ENCODE results near the gene MXD3. TPM values are rescaled to one million over a fixed set of nuclear protein-coding genes. Genes with fewer than 3 reads are reported as not detected.

Gene MXD3
- total and polyA plus RNA-seq, 2 donors (not counting 3 experiments of a cell fraction or from before 2014, with no cell fraction given), result 38.4 to 44.2 TPM

DNA sequence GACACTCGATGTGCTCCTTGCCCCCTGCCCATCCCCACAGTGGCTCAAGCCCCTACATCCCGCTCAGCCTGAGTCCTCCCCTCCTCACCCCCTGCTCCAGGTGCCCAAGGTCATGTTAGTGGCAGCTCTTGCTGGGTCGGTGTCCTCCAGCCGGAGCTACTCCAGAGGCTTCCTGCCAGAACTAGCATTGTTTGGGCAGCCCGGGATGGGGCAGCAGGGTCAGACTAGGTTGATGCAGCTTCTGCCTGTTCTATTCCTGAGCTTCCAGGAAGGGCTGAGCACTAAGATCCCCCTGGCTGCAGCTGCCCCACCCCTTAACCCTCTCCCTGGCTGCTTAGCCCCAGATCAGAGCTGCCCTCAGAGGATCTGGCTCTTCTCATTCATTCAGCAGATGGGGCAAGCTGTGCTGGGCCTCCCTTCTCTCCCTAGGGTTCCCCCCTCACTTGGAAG lies 46.7 kb upstream of the MXD3 start:
- no peaks in the 10 kb centered on the region for H3K27me3 ChIP-seq (ENCODE audit: control insufficient read depth in 2 of 2, insufficient read depth in 2 of 2, low read length in 2 of 2)
- H2AFZ ChIP-seq (ENCODE audit: low read depth, low read length), result no peak overlapping the region
- H3K27ac ChIP-seq (ENCODE audit: insufficient read depth, low read depth, low read length), result no peak overlapping the region
- FAIRE-seq (peak; percentile 33), DNase-seq (ENCODE audit: low read depth, low spot score) (no peak)
- H3K4me1 ChIP-seq (ENCODE audit: control insufficient read depth, extremely low read depth, insufficient read depth, low read length), result peaks cover 18% of the 10 kb centered on the region
- intact Hi-C loops (cut with micrococcal nuclease), result no loop called here
- no peak overlapping the region for H3K4me2 ChIP-seq (ENCODE audit: insufficient read depth, low read length)
- no peak overlapping the region for H3K4me3 ChIP-seq (replicated peaks in 1 of 3; ENCODE audit: insufficient read depth in 1 of 3, low read depth in 1 of 3, low read length in 3 of 3)
- H3K9me3 ChIP-seq (replicated peaks; ENCODE audit: control insufficient read depth, insufficient read depth, low read length), result no peaks in the 10 kb centered on the region
- H3K36me3 ChIP-seq (ENCODE audit: control insufficient read depth in 2 of 2, extremely low read depth in 1 of 2, insufficient read depth in 2 of 2, low read length in 2 of 2), result no peaks in the 10 kb centered on the region
- ChIA-PET CTCF (interaction anchor here (1.2 to 6.3 kb wide), 3 partner anchors 9 to 40 kb away, joined by 3 to 31 read pairs (median 9); no protein-coding TSS in a partner anchor), POLR2A (interaction anchor here (0.9 kb wide), 1 partner anchor 9 kb away, joined by 3 read pairs; no protein-coding TSS in a partner anchor)
- no peak overlapping the region for H3K9ac ChIP-seq (replicated peaks; ENCODE audit: extremely low read depth, insufficient read depth, low read length)
- H4K20me1 ChIP-seq (replicated peaks; ENCODE audit: control insufficient read depth, extremely low read depth, insufficient read depth, low read length), result no peaks in the 10 kb centered on the region
- BruUV-seq (replicated peaks), result no TSS peak
- no peaks in the 10 kb centered on the region for H3K9me1 ChIP-seq (replicated peaks; ENCODE audit: control insufficient read depth, extremely low read depth, insufficient read depth, low read length)
- dilution Hi-C loops (cut with MboI; ENCODE audit: extremely low pct_ligation_motif_present, low sequenced_read_pairs), result no loop called here
- H3K79me2 ChIP-seq (ENCODE audit: control insufficient read depth, insufficient read depth, low read length), result no peaks in the 10 kb centered on the region
- TF ChIP-seq GATA2 (IDR thresholded peaks at IDR 0.05; ENCODE audit: insufficient read depth, insufficient read length, low read depth, low read length) (no peak), MYC (IDR thresholded peaks at IDR 0.05; ENCODE audit: low read depth, low read length) (no peak), POLR2A (IDR thresholded peaks at IDR 0.05; ENCODE audit: low read depth, low read length) (no peak), JUN (IDR thresholded peaks at IDR 0.05; ENCODE audit: borderline replicate concordance, insufficient read depth, insufficient read length, low read depth) (no peak), MAX (IDR thresholded peaks at IDR 0.05; ENCODE audit: insufficient read depth, insufficient read length) (no peak), POLR2AphosphoS5 (IDR thresholded peaks at IDR 0.05; ENCODE audit: insufficient read depth, low read depth, low read length) (no peak), CTCF (IDR thresholded peaks at IDR 0.05; ENCODE audit: extremely low read depth in 1 of 2, insufficient read depth in 1 of 2, low read depth in 1 of 2, low read length in 2 of 2) (no peak), FOS (IDR thresholded peaks at IDR 0.05; ENCODE audit: borderline replicate concordance, insufficient read depth, low read length) (no peak), EZH2 (IDR thresholded peaks at IDR 0.05; ENCODE audit: borderline replicate concordance, low read depth, low read length, severe bottlenecking) (no peak)

All from endothelial cell of umbilical vein (primary cell).